Measurements from ENCODE around the gene CHPF.

CHPF gene

DNA sequence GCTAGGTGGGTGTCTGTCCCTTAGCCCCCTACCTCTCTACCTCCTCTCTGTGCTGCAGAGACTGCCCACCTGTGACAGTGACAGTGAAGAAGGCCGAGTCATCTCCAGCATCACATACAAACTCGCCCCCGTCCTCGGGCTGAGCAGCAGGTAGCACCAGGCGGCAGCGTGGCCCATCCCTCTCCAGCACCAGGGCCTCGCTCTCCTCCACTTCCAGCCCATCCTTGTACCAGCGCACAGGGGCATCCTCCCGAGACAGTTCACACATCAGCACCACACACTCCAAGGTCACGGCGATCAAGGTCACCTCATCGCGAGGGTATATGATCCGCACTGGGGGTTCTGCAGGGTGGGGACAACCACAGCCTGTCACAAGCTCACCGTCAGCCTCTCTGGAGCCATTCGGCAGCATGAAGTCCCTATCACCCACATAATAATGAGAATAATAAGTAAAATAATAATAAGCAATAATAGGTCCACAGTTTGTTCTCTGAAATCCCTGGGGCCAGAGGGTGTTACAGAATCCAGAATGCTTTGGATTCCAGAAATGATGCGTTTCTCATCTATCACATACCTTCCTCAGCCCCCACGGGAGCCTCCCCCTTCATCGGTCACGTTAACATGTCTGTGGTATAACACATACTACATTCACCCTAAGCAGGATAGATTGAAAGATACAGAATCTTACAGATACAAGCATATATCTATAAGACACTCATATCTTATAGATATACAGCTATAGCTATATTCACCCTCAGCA, 15.7 kb upstream of the CHPF start:
- ChIA-PET POLR2A (interaction anchor here (1.0 to 1.4 kb wide), 3 partner anchors 12 to 37 kb away, joined by 3 to 10 read pairs (median 3); partner anchors contain the start of genes INHA and OBSL1), CTCF (interaction anchor here (0.9 to 3.2 kb wide), 11 partner anchors 10 to 116 kb away, joined by 3 to 23 read pairs (median 4); partner anchors contain the start of genes OBSL1 and STK11IP)
- no peak for DNase-seq (ENCODE audit: extremely low spot score)

DNA sequence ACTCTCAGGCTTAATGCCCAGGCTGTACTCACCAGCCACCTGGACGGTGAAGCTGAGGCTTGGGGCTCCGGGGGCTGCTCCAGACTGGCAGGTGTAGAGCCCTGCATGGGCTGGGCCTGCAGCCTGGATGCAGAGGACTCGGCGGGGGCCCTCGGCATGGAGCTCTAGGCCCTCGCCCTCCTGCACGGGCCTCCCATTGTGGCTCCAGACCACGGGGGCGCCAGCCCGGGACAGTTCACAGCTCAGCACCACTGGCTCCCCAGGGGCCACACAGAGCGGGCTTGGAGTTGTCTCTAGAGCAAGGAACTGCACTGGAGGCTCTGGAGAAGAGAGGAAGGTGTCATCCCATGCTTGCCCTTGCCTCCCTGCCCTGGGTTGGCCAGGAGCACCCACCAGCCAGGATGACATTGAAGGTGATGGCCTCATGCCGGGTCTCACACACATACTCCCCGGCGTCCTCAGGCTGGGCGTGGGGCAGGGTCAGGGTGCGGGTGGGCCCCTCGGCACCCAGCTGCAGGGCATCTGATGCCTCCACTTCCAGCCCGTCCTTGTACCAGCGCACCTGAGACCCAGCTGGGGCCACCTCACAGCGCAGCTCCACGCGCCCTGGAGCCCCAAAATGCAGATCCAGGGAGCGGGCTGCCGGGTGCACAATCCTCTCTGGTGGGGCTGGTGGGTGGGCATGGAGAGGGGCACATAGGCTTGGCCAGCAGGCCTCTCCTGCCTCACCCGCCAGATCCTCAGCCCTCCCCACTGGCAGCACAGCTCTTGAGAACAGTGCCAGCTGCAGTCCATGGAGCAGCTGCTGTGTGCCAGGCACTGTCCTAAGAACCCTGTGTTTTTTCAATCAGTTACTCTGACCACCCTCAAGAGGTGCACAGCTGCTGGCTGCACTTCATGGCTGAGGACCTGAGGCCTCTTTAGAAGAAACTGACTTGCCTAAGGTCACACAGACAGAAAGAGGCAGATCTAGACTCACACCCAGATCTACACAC, 14.5 kb upstream of the CHPF start:
- ChIA-PET CTCF (no interaction called here), POLR2A (no interaction called here)
- TF ChIP-seq CTBP1 (IDR thresholded peaks at IDR 0.05; ENCODE audit: borderline replicate concordance) (no peak), SUZ12 (IDR thresholded peaks at IDR 0.05) (no peak), FOXA1 (IDR thresholded peaks at IDR 0.05) (no peak), ZNF384 (IDR thresholded peaks at IDR 0.05) (no peak), L3MBTL2 (conservative IDR thresholded peaks at IDR 0.05) (no peak), TARDBP (IDR thresholded peaks at IDR 0.05) (no peak), BHLHE40 (IDR thresholded peaks at IDR 0.05; ENCODE audit: borderline replicate concordance) (no peak), LEF1 (IDR thresholded peaks at IDR 0.05; ENCODE audit: borderline replicate concordance) (no peak), ARNT (IDR thresholded peaks at IDR 0.05) (no peak), NFRKB (IDR thresholded peaks at IDR 0.05) (no peak), FOXM1 (IDR thresholded peaks at IDR 0.05; ENCODE audit: borderline replicate concordance) (no peak), ELF4 (IDR thresholded peaks at IDR 0.05) (no peak), HDGF (IDR thresholded peaks at IDR 0.05; ENCODE audit: borderline replicate concordance) (no peak), SP1 (IDR thresholded peaks at IDR 0.05) (no peak), FOXK2 (IDR thresholded peaks at IDR 0.05) (no peak)
- TF ChIP-seq, protein P1, sequence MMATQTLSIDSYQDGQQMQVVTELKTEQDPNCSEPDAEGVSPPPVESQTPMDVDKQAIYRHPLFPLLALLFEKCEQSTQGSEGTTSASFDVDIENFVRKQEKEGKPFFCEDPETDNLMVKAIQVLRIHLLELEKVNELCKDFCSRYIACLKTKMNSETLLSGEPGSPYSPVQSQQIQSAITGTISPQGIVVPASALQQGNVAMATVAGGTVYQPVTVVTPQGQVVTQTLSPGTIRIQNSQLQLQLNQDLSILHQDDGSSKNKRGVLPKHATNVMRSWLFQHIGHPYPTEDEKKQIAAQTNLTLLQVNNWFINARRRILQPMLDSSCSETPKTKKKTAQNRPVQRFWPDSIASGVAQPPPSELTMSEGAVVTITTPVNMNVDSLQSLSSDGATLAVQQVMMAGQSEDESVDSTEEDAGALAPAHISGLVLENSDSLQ (IDR thresholded peaks at IDR 0.05): no peak
- DNase-seq (ENCODE audit: extremely low spot score): no peak

More for the DNA sequence above, 15.7 kb upstream of the CHPF start:
- TF ChIP-seq FOXK2 (IDR thresholded peaks at IDR 0.05) (no peak), BHLHE40 (IDR thresholded peaks at IDR 0.05; ENCODE audit: borderline replicate concordance) (no peak), FOXM1 (IDR thresholded peaks at IDR 0.05; ENCODE audit: borderline replicate concordance) (no peak), L3MBTL2 (conservative IDR thresholded peaks at IDR 0.05) (no peak), HDGF (IDR thresholded peaks at IDR 0.05; ENCODE audit: borderline replicate concordance) (no peak), ARNT (IDR thresholded peaks at IDR 0.05) (no peak), FOXA1 (IDR thresholded peaks at IDR 0.05) (no peak), LEF1 (IDR thresholded peaks at IDR 0.05; ENCODE audit: borderline replicate concordance) (no peak)
- TF ChIP-seq, protein P1 (IDR thresholded peaks at IDR 0.05): no peak

DNA sequence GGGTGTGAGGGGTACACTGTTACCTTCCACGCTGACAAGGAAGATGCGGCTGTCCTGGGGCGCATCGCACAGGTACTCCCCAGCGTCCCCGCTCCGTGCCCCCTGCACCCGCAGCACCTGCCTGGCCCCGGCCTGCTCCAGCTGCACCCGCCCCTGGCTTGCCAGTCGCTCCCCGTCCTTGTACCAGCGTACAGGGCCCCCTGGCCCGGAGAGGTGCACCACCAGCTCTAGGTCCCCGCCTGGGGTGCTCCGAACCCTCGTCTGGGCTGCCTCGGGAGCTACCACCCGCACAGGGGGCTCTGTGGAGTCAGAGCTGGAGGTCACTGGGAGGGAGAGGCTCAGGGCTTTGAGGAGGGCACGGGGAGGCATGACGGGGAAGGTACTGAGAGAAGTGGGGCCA, 13.7 kb upstream of the CHPF start:
- no peak for TF ChIP-seq TARDBP (IDR thresholded peaks at IDR 0.05)
- no peak for TF ChIP-seq FOXA1 (IDR thresholded peaks at IDR 0.05)
- no peak for TF ChIP-seq ELF4 (IDR thresholded peaks at IDR 0.05)
- no peak for TF ChIP-seq NFRKB (IDR thresholded peaks at IDR 0.05)
- no peak for TF ChIP-seq SUZ12 (IDR thresholded peaks at IDR 0.05)
- TF ChIP-seq FOXK2 (IDR thresholded peaks at IDR 0.05): no peak
- TF ChIP-seq CTBP1 (IDR thresholded peaks at IDR 0.05; ENCODE audit: borderline replicate concordance): no peak
- TF ChIP-seq, protein P1 (IDR thresholded peaks at IDR 0.05): no peak
- no peak for DNase-seq (ENCODE audit: extremely low spot score)
- CTCF ChIA-PET: no interaction called here
- POLR2A ChIA-PET: no interaction called here

DNA sequence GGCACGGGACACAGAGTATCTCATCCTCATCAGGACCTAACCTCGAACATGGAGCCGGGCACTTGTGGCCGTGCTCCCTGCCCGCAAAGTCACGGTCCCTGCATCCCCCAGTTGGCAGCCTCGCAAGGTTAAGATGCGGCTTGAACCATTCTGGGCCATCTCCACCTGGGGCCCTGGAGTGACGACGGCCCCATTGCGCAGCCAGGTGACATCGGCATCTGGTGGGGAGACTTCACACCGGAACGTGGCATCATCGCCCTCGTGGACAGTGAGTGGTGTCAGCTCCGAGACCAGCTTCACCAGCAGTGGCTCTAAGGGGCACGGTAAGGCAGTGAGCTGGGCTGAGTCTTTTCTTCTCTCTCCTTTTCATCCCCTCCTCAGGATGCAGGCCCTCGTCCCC, 12.8 kb upstream of the CHPF start:
- DNase-seq (ENCODE audit: extremely low spot score): no peak
- ChIA-PET POLR2A (interaction anchor here (0.6 kb wide), 1 partner anchor 12 kb away, joined by 3 read pairs; no protein-coding TSS in a partner anchor), CTCF (no interaction called here)
- no peak for TF ChIP-seq SP1 (IDR thresholded peaks at IDR 0.05)
- no peak for TF ChIP-seq ZNF384 (IDR thresholded peaks at IDR 0.05)
- TF ChIP-seq SUZ12 (IDR thresholded peaks at IDR 0.05): no peak
- no peak for TF ChIP-seq FOXA1 (IDR thresholded peaks at IDR 0.05)
- no peak for TF ChIP-seq FOXK2 (IDR thresholded peaks at IDR 0.05)
- no peak for TF ChIP-seq TARDBP (IDR thresholded peaks at IDR 0.05)
- TF ChIP-seq BHLHE40 (IDR thresholded peaks at IDR 0.05; ENCODE audit: borderline replicate concordance): no peak

DNA sequence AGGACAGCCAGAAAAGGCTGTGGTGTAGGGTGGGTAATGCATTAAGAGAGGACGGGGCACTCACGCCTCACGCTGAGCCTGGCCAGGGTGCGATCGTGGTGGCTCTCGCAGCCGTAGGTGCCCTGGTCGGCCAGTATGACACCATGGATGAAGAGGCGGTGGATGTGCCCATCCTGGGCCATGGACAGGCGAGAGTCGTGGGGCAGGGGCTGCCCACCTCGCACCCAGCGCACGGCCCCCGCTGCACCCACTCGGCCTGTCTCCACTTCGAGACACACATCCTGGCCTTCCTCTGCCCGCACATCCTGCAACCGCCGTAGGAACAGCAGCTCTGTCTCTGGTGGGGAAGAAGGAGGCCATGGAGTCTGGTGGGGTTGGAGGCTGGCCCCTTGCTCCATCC, 12.3 kb upstream of the CHPF start:
- CTCF ChIA-PET: no interaction called here
- DNase-seq (ENCODE audit: extremely low spot score): no peak
- TF ChIP-seq CTBP1 (IDR thresholded peaks at IDR 0.05; ENCODE audit: borderline replicate concordance) (no peak), ZNF384 (IDR thresholded peaks at IDR 0.05) (no peak), TARDBP (IDR thresholded peaks at IDR 0.05) (no peak), FOXA1 (IDR thresholded peaks at IDR 0.05) (no peak), FOXK2 (IDR thresholded peaks at IDR 0.05) (no peak), ARNT (IDR thresholded peaks at IDR 0.05) (no peak), HDGF (IDR thresholded peaks at IDR 0.05; ENCODE audit: borderline replicate concordance) (no peak)
- POLR2A ChIA-PET: interaction anchor here (0.6 kb wide), 1 partner anchor 11 kb away, joined by 3 read pairs; no protein-coding TSS in a partner anchor
